ENCODE data around the gene CRYBG1. TPM values are rescaled to one million over a fixed set of nuclear protein-coding genes. Genes with fewer than 3 reads are reported as not detected.

The CRYBG1 gene
- polyA plus RNA-seq, 2 of the 4 experiments (the other 2 are of a cell fraction): 0.31 to 0.37 TPM

DNA sequence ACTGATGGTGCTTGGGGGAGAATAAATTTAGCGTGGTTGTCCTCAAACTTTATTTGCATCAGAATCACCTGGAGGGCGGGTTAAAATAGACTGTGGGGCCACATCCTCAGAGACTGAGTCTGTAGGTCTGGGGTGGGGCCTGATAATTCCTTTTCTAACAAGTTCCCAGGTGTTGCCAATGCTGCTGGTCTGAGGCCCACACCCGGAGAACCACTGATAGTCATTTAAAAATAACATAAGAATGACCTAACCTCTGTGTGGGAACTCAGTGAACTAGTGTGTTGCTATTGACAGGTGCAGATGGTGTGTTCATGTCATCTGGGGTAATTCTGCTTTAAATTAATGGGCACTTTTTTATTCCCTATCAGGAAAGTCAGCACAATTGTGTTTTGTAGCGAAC, 204.0 kb downstream of the CRYBG1 start:
- ChIA-PET POLR2A (no interaction called here), CTCF (interaction anchor here (1.0 to 17.8 kb wide), 6 partner anchors 114 to 1201 kb away, joined by 3 to 195 read pairs (median 7); no protein-coding TSS in a partner anchor)
- H3K4me2 ChIP-seq: no peak overlapping the region
- FAIRE-seq: no peak
- peaks cover 28% of the 10 kb centered on the region for H3K4me1 ChIP-seq
- 89% methylated on average over 3 of the region's 4 CpGs for WGBS (ENCODE audit: missing lambda C conversion rate)
- no peak for ATAC-seq
- TF ChIP-seq, protein P1, sequence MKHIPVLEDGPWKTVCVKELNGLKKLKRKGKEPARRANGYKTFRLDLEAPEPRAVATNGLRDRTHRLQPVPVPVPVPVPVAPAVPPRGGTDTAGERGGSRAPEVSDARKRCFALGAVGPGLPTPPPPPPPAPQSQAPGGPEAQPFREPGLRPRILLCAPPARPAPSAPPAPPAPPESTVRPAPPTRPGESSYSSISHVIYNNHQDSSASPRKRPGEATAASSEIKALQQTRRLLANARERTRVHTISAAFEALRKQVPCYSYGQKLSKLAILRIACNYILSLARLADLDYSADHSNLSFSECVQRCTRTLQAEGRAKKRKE (CRISPR knock-in tag; IDR thresholded peaks at IDR 0.05; ENCODE audit: low read depth): no peak
- TF ChIP-seq POLR2A (IDR thresholded peaks at IDR 0.05; ENCODE audit: low read length): no peak
- no peak for TF ChIP-seq JUN (IDR thresholded peaks at IDR 0.05)
- TF ChIP-seq ZC3H11A (IDR thresholded peaks at IDR 0.05): no peak
- no peak for TF ChIP-seq NPAS2 (CRISPR knock-in tag; IDR thresholded peaks at IDR 0.05; ENCODE audit: borderline replicate concordance)
- no peak for TF ChIP-seq TFCP2L1 (CRISPR knock-in tag; IDR thresholded peaks at IDR 0.05)
- no peak for TF ChIP-seq HOXA7 (CRISPR knock-in tag; IDR thresholded peaks at IDR 0.05)
- TF ChIP-seq RAD21 (conservative IDR thresholded peaks at IDR 0.05 in 1 of 2, IDR thresholded peaks at IDR 0.05 in 1 of 2): no peak
- TF ChIP-seq EP300 (IDR thresholded peaks at IDR 0.05): no peak
- no peak for TF ChIP-seq CHD2 (IDR thresholded peaks at IDR 0.05; ENCODE audit: low read length, partially characterized antibody)
- TF ChIP-seq GATA3 (IDR thresholded peaks at IDR 0.05; ENCODE audit: borderline replicate concordance): no peak
- no peak for TF ChIP-seq RCOR1 (IDR thresholded peaks at IDR 0.05; ENCODE audit: low read depth, low read length)
- no peak for TF ChIP-seq RNF2 (IDR thresholded peaks at IDR 0.05; ENCODE audit: borderline replicate concordance, low read depth)
- TF ChIP-seq KDM1A (IDR thresholded peaks at IDR 0.05; ENCODE audit: low read depth): no peak
- no peak for DNase-seq (ENCODE audit: low read depth in 1 of 2, low spot score in 1 of 2)
- H3K4me3 ChIP-seq: no peak overlapping the region
- H3K9me3 ChIP-seq: no peaks in the 10 kb centered on the region
- no peak overlapping the region for H3K27ac ChIP-seq

DNA sequence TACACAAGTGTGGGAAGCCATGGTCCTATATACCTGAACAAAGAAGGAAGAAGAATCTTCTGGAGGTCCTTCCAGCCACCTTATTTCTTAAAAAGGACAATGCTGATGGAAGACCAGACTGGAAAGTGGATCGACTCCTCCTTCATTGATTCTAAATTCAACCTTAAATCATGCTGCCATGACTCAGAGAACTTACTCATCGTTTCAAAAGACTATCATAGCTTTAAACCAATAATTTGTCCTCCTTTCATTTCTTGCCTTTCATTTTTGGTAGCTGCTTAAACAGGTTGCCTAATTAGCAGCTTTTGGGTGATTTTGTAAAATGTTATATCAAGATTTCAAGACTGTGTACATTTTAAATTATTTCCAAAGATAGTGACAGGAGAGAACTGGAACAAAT, 208.0 kb downstream of the CRYBG1 start:
- H3K9me3 ChIP-seq: no peaks in the 10 kb centered on the region
- H3K4me2 ChIP-seq: no peak overlapping the region
- peaks cover 10% of the 10 kb centered on the region for H3K4me1 ChIP-seq
- ChIA-PET CTCF (interaction anchor here (1.8 to 17.8 kb wide), 5 partner anchors 56 to 411 kb away, joined by 3 to 195 read pairs (median 10); no protein-coding TSS in a partner anchor), POLR2A (no interaction called here)
- no peak for TF ChIP-seq SMC3 (IDR thresholded peaks at IDR 0.05)
- no peak for TF ChIP-seq HOXB5 (CRISPR knock-in tag; IDR thresholded peaks at IDR 0.05)
- no peak for TF ChIP-seq CEBPB (IDR thresholded peaks at IDR 0.05)
- TF ChIP-seq EHF (CRISPR knock-in tag; IDR thresholded peaks at IDR 0.05): no peak
- TF ChIP-seq HDAC2 (IDR thresholded peaks at IDR 0.05): no peak
- TF ChIP-seq, protein P2, sequence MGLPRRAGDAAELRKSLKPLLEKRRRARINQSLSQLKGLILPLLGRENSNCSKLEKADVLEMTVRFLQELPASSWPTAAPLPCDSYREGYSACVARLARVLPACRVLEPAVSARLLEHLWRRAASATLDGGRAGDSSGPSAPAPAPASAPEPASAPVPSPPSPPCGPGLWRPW (IDR thresholded peaks at IDR 0.05): no peak
- FAIRE-seq (no peak), DNase-seq (ENCODE audit: low read depth in 1 of 2, low spot score in 1 of 2) (no peak), ATAC-seq (no peak)
- WGBS (ENCODE audit: missing lambda C conversion rate): 29% methylated on average over 2 of the region's 2 CpGs
- H3K27ac ChIP-seq: peak overlapping the region in 1 of 2 experiments; percentile 57; a peak in 2 of 6 replicates
- H3K4me3 ChIP-seq: no peak overlapping the region

DNA sequence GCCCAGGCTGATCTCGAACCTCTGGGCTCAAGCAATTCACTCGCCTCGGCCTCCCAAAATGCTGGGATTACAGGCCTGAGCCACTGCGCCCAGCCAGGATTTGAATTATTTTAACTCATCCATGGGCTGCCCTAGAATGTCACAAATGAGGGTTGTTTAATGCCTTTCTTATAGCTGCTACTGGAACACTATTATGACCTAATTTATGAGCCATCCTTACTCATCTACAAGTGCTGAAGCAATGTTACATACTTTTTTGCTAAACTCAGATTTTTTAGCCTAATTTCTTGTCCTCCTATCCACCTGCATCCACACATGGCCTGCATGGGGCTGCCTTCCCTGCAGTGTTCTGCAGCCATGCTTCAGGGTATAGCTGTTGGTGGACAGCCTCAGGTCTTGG, 208.9 kb downstream of the CRYBG1 start:
- CTCF ChIA-PET: interaction anchor here (1.3 to 17.8 kb wide), 6 partner anchors 8 to 410 kb away, joined by 3 to 195 read pairs (median 7); no protein-coding TSS in a partner anchor
- peaks cover 10% of the 10 kb centered on the region for H3K4me1 ChIP-seq
- WGBS (ENCODE audit: missing lambda C conversion rate): 67% methylated on average over 4 of the region's 4 CpGs
- no peak overlapping the region for H3K4me3 ChIP-seq
- DNase-seq (ENCODE audit: low read depth in 1 of 2, low spot score in 1 of 2): no peak
- H3K27ac ChIP-seq: no peak overlapping the region
- H3K4me2 ChIP-seq: no peak overlapping the region
- no peak for ATAC-seq
- no peak for FAIRE-seq
- H3K9me3 ChIP-seq: no peaks in the 10 kb centered on the region
- POLR2A ChIA-PET: no interaction called here
- TF ChIP-seq RNF2 (IDR thresholded peaks at IDR 0.05; ENCODE audit: borderline replicate concordance, low read depth): no peak
- no peak for TF ChIP-seq RARB (CRISPR knock-in tag; IDR thresholded peaks at IDR 0.05)
- TF ChIP-seq JUN (IDR thresholded peaks at IDR 0.05): no peak
- TF ChIP-seq EHMT2 (IDR thresholded peaks at IDR 0.05; ENCODE audit: low read depth): no peak
- TF ChIP-seq ZFP36 (IDR thresholded peaks at IDR 0.05; ENCODE audit: borderline replicate concordance, partially characterized antibody): no peak
- TF ChIP-seq HOXA7 (CRISPR knock-in tag; IDR thresholded peaks at IDR 0.05): no peak
- no peak for TF ChIP-seq FOXS1 (CRISPR knock-in tag; IDR thresholded peaks at IDR 0.05)
- TF ChIP-seq, protein P1 (CRISPR knock-in tag; IDR thresholded peaks at IDR 0.05; ENCODE audit: low read depth): no peak
- no peak for TF ChIP-seq POLR2A (IDR thresholded peaks at IDR 0.05; ENCODE audit: low read length)
- TF ChIP-seq, protein P3, sequence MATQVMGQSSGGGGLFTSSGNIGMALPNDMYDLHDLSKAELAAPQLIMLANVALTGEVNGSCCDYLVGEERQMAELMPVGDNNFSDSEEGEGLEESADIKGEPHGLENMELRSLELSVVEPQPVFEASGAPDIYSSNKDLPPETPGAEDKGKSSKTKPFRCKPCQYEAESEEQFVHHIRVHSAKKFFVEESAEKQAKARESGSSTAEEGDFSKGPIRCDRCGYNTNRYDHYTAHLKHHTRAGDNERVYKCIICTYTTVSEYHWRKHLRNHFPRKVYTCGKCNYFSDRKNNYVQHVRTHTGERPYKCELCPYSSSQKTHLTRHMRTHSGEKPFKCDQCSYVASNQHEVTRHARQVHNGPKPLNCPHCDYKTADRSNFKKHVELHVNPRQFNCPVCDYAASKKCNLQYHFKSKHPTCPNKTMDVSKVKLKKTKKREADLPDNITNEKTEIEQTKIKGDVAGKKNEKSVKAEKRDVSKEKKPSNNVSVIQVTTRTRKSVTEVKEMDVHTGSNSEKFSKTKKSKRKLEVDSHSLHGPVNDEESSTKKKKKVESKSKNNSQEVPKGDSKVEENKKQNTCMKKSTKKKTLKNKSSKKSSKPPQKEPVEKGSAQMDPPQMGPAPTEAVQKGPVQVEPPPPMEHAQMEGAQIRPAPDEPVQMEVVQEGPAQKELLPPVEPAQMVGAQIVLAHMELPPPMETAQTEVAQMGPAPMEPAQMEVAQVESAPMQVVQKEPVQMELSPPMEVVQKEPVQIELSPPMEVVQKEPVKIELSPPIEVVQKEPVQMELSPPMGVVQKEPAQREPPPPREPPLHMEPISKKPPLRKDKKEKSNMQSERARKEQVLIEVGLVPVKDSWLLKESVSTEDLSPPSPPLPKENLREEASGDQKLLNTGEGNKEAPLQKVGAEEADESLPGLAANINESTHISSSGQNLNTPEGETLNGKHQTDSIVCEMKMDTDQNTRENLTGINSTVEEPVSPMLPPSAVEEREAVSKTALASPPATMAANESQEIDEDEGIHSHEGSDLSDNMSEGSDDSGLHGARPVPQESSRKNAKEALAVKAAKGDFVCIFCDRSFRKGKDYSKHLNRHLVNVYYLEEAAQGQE (IDR thresholded peaks at IDR 0.05): no peak
- TF ChIP-seq PHF8 (IDR thresholded peaks at IDR 0.05; ENCODE audit: borderline replicate concordance, low read depth): no peak
- TF ChIP-seq GATA3 (IDR thresholded peaks at IDR 0.05; ENCODE audit: borderline replicate concordance): no peak
- TF ChIP-seq, protein P4, sequence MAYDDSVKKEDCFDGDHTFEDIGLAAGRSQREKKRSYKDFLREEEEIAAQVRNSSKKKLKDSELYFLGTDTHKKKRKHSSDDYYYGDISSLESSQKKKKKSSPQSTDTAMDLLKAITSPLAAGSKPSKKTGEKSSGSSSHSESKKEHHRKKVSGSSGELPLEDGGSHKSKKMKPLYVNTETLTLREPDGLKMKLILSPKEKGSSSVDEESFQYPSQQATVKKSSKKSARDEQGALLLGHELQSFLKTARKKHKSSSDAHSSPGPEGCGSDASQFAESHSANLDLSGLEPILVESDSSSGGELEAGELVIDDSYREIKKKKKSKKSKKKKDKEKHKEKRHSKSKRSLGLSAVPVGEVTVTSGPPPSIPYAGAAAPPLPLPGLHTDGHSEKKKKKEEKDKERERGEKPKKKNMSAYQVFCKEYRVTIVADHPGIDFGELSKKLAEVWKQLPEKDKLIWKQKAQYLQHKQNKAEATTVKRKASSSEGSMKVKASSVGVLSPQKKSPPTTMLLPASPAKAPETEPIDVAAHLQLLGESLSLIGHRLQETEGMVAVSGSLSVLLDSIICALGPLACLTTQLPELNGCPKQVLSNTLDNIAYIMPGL (CRISPR knock-in tag; IDR thresholded peaks at IDR 0.05; ENCODE audit: borderline replicate concordance): no peak
- no peak for TF ChIP-seq TFCP2L1 (CRISPR knock-in tag; IDR thresholded peaks at IDR 0.05)

Measured in A549 (cell line).